Astrocyte (in vitro differentiated cells and primary cell): ENCODE data around the gene EP400.

Experiments used
- EZH2 ChIP-seq: IDR thresholded peaks from 2 replicates; pipeline ENCODE4 v1.6.1; 2012; ENCODE audit warnings: mild to moderate bottlenecking, low read length, inconsistent platforms; ENCODE audit not compliant: insufficient read depth
- TF ChIP-seq, protein P1 (sequence below): IDR thresholded peaks from 2 replicates; pipeline ENCODE4 v1.5.1; 2011; ENCODE audit warnings: low read depth, mild to moderate bottlenecking, inconsistent platforms, low read length, moderate library complexity; ENCODE audit not compliant: insufficient read depth

- TF ChIP-seq, protein P1, sequence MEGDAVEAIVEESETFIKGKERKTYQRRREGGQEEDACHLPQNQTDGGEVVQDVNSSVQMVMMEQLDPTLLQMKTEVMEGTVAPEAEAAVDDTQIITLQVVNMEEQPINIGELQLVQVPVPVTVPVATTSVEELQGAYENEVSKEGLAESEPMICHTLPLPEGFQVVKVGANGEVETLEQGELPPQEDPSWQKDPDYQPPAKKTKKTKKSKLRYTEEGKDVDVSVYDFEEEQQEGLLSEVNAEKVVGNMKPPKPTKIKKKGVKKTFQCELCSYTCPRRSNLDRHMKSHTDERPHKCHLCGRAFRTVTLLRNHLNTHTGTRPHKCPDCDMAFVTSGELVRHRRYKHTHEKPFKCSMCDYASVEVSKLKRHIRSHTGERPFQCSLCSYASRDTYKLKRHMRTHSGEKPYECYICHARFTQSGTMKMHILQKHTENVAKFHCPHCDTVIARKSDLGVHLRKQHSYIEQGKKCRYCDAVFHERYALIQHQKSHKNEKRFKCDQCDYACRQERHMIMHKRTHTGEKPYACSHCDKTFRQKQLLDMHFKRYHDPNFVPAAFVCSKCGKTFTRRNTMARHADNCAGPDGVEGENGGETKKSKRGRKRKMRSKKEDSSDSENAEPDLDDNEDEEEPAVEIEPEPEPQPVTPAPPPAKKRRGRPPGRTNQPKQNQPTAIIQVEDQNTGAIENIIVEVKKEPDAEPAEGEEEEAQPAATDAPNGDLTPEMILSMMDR = no peak
- TF ChIP-seq EZH2 = no peak
Measured at GRCh38 chr12:132108211-132108832, 158.6 kb downstream of the EP400 start.
